NAMALWA (cell line): ENCODE measurements around the gene PTPRJ.
A peak's percentile ranks its signal among the peaks of the same experiment; 100 is the strongest.

Experiments
- DNase-seq: peaks from one replicate; pipeline ENCODE4 v3.0.0-alpha.2; 2015; ENCODE audit warnings: low spot score

PTPRJ gene

DNA sequence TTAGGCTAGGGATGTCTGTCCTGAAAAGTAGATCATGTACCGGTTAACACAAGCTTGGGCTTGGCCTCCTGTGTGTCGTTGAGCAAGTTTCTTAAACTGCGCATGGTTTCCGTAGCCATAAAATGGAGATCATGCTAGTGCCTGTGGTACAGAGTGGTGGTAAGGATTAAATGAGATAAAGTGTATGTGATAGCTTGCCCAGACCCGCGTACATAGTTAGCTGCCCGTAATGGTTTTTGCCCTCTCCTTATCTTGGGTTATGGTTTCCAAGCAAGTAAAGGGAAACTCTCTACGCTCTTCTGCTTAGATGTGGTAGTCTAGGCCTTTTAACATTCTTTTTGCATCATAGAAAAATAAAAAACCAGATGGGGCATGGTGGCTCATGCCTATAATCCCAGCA, 11.0 kb upstream of the PTPRJ start:
- DNase-seq = no peak

DNA sequence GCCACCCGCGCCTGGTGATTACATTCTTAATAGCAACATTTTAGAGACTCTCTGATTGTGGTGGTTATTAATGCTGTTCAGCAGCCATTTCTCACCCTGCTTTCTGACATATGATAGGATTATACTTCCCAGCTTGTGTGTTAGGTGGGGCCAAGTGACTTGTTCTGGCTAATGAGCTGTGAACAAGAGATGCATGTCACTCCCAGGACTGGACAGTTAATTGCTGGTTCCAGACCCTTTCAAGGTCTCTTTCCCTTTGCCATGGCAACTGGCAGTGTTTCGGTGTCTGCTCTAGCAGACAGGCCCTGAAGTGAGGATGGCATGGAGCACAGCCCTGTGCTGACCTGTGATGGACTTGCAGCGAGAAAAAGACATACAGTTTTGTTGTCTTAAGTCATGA, 8.9 kb upstream of the PTPRJ start:
- no peak for DNase-seq

DNA sequence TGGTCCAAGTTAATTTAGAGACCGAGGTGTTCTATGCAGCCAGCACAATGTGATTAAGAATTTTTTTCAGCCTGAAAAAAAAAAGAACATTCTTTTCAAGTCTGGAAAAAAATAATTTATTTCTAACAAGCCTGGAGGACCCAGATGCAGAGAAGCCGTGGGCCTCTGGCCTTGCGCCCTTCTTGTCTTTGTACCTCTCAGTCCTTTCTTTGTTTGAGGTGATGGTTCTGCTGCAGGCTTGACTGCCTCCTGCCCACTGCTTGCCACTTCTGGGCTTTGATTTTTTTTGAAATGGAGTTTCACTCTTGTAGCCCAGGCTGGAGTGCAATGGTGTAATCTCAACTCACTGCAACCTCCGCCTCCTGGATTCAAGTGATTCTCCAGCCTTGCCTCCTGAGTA, 7.2 kb upstream of the PTPRJ start:
- DNase-seq = no peak

DNA sequence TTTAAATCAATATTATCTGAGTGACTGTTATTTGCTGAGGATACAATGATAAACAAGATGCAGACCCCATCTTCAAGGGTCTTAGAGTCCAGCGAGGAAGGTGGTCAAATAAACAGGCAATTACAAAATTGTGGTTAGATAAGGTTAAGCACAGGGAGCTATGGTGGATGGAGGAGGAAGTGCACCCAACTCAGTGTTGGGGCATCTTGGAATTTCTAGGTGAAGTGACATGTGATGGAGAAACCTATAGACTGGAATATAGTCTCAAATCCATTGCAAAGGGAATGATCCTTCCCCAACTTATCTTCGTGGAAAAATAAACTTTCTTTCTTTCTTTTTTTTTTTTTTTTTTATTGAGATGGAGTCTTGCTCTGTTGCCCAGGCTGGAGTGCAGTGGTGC, 3.4 kb upstream of the PTPRJ start:
- no peak for DNase-seq

DNA sequence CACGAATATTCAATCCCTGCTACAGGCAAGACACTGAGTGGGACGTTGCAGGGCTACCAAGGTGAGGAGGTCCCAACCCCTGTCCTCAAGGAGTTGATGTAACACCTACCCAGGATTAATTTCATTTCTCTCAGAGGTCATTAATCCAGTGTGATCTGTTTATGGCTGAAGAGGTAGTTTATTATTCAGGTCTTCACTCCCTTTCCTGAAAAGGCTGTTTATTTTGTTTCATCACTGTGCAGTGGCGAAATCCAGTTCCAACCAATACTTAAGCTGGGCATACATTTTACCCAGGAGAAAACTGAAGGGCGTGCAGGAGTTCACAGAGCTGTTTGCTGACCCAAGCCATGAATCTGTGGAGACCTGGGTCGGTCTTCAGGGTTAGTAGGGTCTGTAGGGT, 2.7 kb upstream of the PTPRJ start:
- DNase-seq = no peak

DNA sequence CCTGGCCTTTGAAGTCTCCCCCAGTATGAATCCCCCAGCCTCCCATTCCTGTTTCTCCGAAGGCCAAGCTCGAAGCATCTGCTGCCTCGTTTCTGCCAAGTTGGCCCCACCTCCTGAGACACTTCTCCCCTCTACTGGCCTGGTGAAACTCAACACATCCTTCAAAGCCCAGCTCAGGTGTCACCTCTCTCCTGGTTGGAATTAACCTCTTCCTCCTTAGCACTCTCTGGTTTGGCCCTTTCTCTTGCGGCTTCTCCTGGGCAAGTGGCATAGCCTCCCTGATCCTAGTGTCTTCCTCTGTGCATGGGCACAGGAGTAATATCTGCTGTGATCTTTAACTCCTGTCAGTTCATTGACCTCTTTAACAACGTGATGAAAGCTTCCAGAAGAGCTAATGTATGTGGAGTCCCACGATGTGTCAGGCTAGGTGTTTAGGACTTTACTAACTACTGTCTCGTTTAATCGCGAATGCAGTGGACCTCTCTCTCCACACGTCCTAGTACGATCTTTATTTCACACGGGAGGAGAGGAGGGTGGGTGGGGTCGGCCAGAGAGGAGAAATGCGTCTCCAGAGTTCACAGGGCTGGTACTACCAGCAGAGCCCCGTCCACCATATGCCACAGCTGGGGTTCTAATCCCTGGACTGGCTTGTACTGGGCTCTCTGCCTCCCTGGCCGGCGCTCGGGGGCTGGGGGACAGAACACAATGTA, 826 bp upstream of the PTPRJ start:
- DNase-seq = no peak

DNA sequence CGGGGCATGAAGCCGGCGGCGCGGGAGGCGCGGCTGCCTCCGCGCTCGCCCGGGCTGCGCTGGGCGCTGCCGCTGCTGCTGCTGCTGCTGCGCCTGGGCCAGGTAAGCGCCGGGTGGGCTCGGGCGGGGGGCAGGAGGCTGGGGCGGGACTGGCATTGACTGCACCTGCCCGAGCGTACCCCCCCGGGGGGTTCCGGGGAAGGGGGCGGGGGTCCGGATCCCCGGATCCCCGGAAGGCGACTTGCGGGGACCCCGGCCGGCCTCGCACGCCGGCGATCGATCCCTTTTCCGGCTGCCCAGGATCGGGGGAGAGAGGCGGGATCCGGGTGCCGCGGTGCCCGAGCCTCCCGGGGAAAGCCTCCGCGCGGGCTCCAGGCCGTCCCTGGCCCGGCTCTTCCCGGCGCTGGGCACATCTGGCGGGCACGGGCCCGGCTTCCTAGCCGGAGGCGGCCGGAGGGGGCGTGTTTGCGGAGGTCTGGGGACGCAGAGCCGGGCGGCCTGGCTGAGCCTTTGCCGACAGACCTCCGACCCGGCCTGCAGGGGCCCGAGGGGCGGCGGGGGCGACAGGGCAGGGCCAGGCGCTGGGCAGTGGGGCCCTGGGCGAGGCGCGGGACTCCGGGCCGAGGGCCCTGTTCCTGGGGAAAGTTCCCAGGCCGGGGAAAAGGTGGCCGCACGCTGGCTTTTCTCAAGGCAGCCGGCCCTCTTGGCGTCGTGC, 705 bp downstream of the PTPRJ start:
- peak; percentile 41 for DNase-seq

DNA sequence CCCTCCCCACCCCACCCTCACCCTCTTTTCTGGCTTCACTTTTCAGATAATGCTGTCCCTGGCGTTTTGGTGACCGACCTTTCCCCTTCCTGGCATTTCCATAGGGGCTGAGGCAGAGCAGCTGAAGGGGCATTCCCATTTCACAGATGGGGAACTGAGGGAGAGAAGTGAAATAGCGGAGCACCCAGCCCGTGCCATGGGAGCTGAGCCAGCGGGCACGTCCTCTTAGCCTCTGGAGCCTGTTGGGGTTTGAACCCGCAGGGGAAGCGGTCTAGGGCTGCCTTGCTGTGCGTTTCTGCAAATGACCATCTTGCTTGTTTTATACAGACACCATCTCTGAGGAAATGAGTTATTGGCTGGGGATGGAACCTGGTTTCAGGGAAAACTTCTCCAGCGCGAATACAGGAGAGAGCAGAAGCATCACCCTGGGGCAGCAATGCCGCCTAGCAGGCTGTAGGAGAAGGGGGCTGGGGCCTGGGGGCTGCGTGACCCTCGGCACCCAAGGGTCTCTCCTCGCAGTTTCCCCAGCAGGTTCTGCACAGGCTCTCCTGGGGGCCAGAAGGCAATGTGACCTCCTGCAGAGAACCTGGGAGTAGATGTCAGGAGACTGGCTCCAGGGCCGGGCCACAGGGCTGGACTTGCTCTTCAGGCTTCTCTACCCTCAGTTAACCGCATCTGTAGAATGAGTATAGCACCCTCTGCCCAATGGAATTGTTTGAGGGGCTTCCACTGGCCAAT, 1.5 kb downstream of the PTPRJ start:
- no peak for DNase-seq

DNA sequence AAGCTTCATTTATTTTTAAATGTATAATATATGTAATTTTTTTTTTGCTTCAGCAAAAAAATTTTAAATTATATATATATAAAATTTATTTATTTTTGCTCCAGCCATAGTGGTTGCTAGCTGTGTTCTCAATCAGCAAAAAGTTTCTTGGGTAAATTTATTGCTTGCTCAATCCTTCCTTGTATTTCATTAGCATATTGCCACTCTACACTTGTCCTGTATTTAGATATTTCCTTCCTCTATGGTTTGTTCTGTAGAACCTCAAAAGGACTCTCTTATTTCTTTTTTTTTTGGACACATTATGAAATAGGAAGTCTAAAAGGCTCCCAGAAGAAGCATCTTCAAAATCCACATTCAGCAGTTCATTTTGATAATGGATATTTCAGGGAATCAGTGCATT, 2.3 kb downstream of the PTPRJ start:
- no peak for DNase-seq

DNA sequence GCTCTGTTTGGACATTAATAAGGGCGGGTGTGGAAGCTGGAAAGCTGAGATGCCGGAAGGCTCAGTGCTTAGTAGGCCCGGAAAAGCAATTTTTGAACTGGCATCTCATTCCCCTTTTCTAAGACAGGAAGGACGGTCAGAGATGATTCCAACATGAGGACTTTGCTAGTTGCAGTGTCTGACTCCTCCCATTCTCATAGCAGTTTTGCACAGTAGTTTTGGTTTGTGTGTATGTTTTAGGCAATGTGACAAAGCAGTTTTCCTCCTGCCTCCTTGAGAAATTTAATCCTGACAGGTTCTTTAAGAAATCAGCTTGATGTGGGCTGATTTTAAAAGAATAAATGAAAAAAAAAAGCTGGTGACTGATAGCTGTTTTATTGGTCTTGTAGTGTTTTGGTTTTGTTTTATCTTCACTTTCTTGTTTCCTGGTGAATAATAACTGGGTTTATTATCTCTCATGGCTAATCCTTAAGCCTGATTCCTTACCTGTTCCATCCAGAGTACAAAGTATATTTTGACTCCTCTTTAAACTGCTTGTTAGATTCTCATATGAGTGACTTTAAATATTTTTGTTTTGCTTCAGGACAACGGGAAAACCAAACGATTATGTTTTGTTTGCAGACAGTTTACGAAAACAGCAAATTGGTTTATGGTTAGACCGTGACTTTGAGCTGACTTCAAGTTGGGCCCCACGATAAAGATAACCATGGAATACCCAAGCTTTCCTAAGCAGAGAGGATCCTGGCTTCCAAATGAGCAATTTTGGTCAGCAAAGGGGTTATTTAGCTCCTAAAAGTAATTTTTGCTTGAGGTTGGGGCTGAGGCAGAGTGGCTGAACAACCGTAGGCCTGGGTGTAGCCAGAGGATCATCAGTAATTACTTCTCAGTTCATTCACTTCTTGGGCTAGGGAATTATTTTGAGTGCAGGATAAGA, 3.4 kb downstream of the PTPRJ start:
- DNase-seq = no peak

DNA sequence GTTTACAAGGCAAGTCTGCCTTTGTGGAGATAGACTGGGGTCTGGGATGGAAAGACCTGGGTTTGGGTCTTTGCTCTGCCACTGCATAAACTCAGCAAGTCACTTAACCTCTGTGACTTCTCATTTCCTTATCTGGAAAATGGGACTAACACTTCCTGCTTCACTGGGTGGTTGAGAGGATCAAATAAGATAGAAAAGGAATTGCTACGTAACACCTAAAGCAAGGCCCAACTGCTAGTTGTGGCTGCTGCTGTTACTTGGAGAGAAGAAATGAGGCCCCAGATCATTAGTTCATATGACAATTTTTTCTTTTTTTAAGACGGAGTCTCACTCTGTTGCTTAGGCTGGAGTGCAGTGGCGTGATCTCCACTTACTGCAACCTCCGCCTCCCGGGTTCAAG, 5.9 kb downstream of the PTPRJ start:
- no peak for DNase-seq

DNA sequence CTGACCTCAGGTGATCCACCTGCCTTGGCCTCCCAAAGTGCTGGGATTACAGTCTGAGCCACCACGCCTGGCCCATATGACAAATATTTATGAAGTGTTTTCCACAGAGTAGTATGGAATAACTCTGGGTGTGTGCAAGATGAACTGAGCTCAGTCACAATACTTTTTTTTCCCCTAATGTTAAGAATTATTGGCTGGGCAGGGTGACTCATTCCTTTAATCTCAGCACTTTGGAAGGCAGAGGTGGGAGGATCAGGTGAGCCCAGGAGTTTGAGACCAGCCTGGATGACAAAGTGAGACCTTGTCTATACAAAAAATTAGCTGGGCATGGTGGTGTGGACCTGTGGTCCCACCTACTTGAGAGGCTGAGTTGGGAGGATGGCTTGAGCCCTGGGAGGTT, 6.4 kb downstream of the PTPRJ start:
- DNase-seq = no peak

DNA sequence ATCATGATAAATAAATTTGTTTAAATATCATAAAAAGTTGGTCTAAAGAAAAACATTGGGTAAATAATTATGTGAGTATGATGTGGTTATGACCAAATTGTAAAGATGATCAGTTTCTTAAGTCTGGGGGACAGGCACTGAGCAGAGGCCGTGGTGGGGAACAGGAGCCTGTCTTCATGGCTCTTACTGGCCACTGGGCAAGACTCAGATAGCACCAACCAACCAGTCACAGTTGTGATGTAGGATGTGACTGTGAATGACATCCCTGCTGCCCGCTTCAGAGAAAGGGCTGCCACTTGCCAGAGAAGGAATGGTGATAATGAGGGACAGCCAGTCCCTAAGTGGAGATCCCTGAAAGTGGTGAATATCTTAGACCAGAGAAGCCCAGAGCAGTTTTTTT, 7.0 kb downstream of the PTPRJ start:
- no peak for DNase-seq

DNA sequence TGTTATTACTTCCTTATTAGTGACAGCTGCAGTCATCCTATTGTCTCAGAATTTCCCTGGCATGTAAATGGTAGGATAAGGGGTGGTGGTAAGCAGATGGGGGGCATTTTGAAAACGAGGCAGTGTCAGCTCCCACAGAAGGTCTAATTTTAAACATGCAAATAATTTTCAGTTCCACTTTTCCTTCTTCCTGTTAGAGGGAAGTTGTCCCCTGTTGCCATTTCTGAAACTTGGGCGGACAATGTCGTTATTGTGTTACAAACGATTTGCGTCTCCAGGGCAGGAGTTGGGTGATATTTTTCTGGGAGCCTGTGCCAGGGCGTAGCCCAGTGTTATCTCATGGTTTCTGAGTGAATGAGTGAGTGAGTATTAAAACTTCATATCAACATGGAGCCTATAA, 7.4 kb downstream of the PTPRJ start:
- DNase-seq = no peak

DNA sequence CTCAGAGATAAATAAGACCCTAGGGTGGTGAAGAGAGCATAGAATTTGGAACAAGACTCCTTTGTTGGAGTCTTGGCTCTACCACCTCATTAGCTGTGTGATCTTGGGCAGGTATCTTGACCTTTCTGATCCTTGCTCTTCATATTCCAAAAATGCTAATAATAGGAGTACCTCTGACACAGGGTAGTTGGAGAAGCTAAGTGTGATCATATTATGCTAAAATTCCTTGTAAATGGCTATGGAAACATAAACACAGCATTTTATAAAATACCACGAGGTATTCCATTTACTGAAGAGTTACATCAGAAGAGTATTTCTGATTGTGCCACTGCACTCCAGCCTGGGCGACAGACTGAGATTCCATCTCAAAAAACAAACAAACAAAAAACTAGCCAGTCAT, 9.4 kb downstream of the PTPRJ start:
- DNase-seq = no peak

DNA sequence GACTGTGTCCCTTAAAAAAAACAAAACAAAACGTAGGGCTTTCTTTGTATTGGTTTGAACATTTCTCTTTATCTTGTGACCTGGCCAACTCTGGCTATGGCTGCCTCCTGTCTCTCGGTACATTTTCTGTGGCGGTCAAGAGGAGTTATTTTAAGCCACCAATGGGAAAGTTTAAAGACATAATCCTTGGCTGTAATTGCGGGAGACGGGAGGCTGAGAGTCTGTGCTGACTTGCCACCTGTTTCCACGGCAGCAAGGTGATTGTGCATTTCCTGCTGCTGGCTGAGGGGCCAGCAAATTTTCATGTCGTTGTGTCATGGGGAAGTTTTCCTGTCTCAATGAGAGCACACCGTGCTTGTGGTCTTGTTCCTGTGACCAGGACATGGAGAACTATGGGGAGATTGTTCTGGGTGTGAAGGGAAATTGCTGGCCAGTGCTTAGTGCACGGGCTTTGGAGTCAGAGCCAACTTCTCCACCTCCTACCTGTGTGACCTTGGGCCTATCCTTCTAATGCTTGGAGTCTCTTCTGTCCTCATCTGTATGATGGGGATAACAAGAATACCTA, 11.0 kb downstream of the PTPRJ start:
- DNase-seq = no peak

DNA sequence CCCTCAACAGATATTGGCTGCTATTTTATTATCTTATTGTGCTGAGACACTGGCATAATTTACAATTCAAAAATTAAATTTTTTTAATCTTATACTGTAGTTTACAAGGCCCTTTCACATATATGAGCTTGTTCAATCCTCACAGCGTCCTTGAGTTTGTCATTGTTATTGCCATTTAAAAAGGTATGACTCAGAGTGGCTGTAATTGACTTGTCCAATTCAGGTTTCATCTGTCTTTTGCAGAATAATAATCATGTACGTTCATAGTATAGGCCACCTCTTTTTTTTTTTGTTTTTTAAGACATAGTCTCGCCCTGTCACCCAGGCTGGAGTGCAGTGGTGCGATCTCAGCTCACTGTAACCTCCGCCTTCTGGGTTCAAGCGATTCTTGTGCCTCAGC, 11.5 kb downstream of the PTPRJ start:
- DNase-seq = no peak

DNA sequence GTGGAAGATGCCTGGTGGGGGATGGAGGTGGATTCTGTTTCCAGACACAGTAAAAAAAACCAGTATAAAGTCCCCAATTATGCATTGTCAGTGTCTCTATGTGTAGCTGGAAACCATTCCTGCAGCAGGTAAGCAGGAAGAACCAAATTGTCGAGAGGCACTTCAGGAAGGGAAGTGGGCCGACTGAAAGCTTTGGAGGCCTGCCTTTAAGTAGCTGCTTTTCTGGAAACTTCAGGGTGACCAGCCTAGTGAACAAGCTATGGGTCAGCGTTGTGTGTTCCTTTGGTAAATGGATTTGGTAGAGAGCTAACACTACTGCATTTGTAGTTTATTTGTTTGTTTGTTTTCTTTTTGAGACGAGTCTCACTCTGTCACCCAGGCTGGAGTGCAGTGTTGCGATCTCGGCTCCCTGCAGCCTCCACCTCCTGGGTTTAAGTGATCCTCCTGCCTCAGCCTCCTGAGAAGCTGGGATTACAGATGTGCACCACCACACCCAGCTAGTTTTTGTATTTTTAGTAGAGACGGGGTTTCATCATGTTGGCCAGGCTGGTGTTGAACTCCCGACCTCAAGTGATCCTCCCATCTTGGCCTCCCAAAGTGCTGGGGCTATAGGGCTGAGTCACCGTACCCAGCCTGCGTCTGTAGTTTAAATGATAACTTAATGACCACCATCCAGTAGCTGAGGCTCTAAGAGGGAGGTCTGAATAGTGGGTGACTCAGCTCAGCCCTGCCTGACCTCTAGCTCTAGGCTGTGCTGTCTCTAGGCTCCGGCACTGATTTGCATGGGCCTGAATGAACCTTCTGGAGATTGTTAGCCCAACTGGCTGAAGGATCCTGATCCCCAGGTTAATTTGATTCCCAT, 12.8 kb downstream of the PTPRJ start:
- no peak for DNase-seq

DNA sequence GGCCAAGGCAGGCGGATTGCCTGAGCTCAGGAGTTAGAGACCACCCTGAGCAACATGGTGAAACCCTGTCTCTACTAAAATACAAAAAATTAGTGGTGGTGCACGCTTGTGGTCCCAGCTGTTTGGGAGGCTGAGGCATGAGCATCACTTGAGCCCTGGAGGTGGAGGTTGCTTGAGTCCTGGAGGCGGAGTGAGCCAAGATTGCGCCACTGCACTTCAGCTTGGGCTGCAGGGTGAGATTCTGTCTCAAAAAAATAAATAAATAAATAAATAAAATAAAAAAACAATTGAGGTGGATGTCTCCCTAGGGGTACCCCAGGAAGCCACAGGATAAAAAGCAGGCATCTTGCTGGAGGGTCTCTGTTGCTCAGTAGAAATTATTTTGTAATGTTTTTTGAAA, 14.1 kb downstream of the PTPRJ start:
- DNase-seq = no peak

DNA sequence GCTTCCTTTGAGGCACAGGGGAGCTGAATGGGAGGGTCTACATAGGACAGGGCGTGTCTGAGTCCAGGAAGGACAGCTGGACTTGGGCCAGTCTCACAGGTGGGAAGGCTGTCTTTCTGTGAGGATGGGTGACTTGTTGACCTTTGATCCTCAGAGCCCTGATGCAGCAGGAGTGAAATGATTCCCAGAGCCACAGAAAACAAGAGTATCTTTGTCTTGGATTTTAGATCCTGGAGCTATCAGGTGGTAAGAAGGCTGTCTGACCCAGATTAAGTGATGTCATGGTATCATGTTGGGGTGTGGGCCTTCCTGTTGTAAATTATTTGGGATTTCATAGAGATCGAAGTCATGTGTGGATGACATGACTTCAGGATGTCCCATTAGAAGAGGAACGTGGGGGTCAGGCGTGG, 15.0 kb downstream of the PTPRJ start:
- no peak for DNase-seq
